Ramos (cell line): ENCODE results near the gene STRIT1.

Source experiments
- in situ Hi-C: fragments of 300-500 bp; cut with MboI; formaldehyde crosslinking; loops from one replicate; pipeline ENCODE4 v1.14.3; 2022; ENCODE audit warnings: low sequenced_read_pairs; ENCODE audit not compliant: unreplicated experiment

Gene STRIT1

GRCh38 chr3:155293516-155293915 lies at the start of gene STRIT1:
STRIT1 (minus strand) TSS chr3:155293683.
- in situ Hi-C loops, result no loop called here

DNA sequence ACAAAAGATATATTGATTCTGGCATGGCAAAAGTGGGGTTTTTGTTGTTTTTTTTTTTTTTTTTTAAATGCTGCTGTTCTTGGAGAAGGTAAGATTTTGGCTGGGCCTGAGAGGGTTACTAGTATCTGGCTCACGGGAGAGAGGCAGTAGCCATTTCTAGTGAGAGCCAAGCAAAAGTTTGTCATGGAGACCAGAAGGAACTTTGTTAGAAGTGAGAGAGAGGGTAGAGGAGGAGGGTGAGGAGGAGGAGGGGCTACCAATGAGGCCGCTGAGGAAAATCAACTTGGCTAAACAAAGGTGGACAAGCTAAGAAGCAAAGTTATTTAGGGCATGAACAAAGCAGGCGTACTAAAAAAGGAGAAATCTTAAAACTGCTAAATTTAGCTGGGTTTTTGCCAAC lies 48.9 kb upstream of the STRIT1 start:
- in situ Hi-C loops, result loop anchor here (25.0 kb wide), 1 partner anchor 1005 kb away; no protein-coding TSS in a partner anchor

GRCh38 chr3:155339052-155339451 lies 45.6 kb upstream of the STRIT1 start:
- in situ Hi-C loops, result loop anchor here (25.0 kb wide), 1 partner anchor 1002 kb away; no protein-coding TSS in a partner anchor

GRCh38 chr3:155335724-155336354 lies 42.4 kb upstream of the STRIT1 start:
- in situ Hi-C loops, result loop anchor here (25.0 kb wide), 1 partner anchor 999 kb away; no protein-coding TSS in a partner anchor

GRCh38 chr3:155334914-155335723 lies 41.6 kb upstream of the STRIT1 start:
- in situ Hi-C loops, result loop anchor here (25.0 kb wide), 1 partner anchor 998 kb away; no protein-coding TSS in a partner anchor

DNA sequence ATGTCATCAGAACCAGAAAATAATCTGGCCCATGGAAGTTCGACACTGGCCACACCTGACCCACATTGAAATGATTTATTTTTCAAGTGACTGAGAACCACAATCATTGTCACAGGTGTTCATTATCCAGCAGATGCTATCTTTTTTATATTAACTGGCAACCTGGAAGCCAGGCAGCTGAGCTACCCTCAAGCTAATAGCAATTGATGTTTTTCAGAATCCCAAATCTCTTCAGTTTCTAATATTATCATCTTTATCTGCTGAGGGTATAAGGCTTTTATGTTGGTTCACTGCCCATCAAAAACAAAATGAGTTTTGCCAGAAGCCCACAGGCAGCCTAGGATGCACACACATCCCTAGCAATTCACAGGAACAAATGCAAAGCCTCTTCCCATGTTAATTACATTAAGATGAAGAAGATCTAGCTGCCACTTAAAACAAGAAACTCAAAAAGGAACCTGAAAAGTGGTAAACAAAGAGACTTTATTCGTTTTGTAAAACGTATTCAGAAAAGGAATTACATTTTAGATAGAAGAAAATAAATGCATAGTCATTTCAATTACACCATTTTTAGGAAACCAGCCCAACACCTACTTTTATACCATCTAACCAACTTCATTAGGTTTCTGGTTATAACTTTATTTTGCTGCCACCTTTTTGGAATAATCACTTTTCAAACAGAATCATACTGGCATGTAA lies 40.9 kb upstream of the STRIT1 start:
- in situ Hi-C loops, result loop anchor here (25.0 kb wide), 1 partner anchor 997 kb away; no protein-coding TSS in a partner anchor

- in situ Hi-C loops, result loop anchor here (25.0 kb wide), 1 partner anchor 995 kb away; no protein-coding TSS in a partner anchor
Measured at GRCh38 chr3:155332716-155333115, 39.2 kb upstream of the STRIT1 start.

- in situ Hi-C loops, result loop anchor here (25.0 kb wide), 1 partner anchor 994 kb away; no protein-coding TSS in a partner anchor
Measured at GRCh38 chr3:155331078-155331477, 37.6 kb upstream of the STRIT1 start.

- in situ Hi-C loops, result loop anchor here (25.0 kb wide), 1 partner anchor 993 kb away; no protein-coding TSS in a partner anchor
Measured at GRCh38 chr3:155330370-155330769, 36.9 kb upstream of the STRIT1 start.

DNA sequence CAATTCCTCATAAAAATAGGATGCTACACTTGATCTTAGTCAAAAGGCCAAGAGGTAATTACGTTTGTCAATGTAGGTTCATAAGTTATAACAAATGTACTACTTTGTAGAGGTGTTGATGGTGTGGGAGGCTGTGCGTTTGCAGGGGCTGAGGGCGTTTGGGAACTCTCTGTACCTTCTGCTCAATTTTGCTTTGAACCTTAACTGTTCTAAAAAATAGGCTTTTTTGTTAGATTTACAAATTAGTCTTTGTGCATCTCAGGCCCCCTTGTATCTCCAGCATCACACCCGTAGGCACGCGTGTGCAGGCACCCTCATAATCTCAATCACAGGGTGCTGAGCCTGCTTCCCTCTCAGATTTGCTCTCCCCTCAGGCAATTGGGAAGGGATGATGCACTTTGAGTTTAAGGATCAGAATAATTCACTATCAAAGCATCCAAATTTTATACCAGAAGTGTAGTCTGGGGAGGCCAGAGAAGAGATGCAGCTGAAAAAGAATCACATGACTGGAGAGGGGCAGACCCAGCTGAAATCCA lies 36.1 kb upstream of the STRIT1 start:
- in situ Hi-C loops, result loop anchor here (10.0 to 25.0 kb wide), 4 partner anchors 375 to 992 kb away; no protein-coding TSS in a partner anchor

- in situ Hi-C loops, result loop anchor here (10.0 to 25.0 kb wide), 4 partner anchors 373 to 991 kb away; no protein-coding TSS in a partner anchor
Measured at GRCh38 chr3:155327871-155328270, 34.4 kb upstream of the STRIT1 start.

GRCh38 chr3:155327430-155327829 lies 33.9 kb upstream of the STRIT1 start:
- in situ Hi-C loops, result loop anchor here (10.0 to 25.0 kb wide), 4 partner anchors 373 to 990 kb away; no protein-coding TSS in a partner anchor

DNA sequence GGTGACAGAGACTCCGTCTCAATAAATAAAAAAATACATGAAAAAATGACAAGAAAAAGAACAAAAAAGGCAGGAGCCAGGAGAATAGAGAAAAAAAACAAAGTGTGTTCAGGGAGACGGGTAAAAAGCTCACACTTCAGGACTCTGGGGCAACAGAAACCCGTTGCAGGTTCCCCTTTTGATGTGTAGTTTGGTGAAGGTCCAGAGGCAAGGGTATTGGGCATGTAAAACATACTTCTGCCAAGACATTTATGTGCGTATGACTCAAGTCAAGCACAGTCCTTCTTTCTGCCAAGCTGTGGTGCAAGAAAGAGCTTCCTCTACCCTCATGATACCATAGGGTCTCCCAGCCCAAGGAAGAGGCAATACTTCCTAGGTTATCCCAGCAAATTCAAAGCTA lies 33.4 kb upstream of the STRIT1 start:
- in situ Hi-C loops, result loop anchor here (10.0 to 25.0 kb wide), 4 partner anchors 372 to 990 kb away; no protein-coding TSS in a partner anchor

DNA sequence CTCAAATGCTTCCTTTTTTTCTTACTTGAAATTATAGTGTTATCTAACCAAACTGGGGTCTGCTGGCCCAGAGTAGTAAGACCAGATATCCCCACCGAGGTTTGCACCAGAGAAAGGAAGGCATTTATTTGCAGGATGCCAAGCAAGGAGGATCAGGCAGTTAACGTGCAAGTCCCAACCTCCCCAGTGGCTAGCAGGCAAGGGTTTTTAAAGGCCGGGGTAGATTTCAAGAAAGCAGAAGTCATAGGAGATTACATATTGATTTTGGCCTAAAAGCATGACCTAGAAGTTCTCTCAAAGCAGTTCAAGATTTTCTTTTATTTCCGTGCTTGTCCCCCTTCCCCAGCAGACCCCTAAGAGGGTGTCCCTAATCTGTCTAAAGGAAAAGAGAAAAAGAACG lies 32.8 kb upstream of the STRIT1 start:
- in situ Hi-C loops, result loop anchor here (10.0 to 25.0 kb wide), 4 partner anchors 371 to 989 kb away; no protein-coding TSS in a partner anchor

- in situ Hi-C loops, result loop anchor here (10.0 to 25.0 kb wide), 4 partner anchors 371 to 988 kb away; no protein-coding TSS in a partner anchor
Measured at GRCh38 chr3:155325263-155325835, 31.9 kb upstream of the STRIT1 start.

DNA sequence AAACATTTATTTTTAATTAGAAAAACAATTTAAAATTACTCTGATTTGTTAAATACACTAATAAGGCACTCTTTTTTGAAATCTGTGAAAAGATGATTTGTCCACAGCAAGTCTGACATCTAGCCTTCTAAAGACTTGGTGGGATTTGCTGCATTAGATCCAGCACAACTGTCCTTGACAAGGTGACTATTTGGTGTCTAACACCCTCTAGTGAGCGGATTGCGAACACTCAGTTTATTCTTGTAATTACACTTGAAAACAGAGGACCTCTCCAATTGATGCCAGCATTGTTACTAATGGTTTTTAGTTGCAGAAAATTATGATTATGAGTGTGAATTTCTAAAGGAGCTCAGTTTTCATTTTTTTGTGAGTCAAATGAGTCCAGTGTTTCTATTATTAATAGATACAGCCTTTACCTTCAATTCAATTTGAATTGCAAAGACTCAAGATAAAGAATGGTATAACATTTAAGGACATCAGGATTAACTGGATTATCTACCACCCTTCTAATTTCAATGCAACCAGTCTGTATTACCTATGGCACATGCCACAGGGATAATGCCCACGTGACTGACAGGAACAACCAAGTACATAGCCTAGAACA lies 29.7 kb upstream of the STRIT1 start:
- in situ Hi-C loops, result loop anchor here (10.0 kb wide), 3 partner anchors 368 to 558 kb away; no protein-coding TSS in a partner anchor

GRCh38 chr3:155321418-155321817 lies 27.9 kb upstream of the STRIT1 start:
- in situ Hi-C loops, result loop anchor here (10.0 kb wide), 3 partner anchors 367 to 557 kb away; no protein-coding TSS in a partner anchor

GRCh38 chr3:155320934-155321333 lies 27.5 kb upstream of the STRIT1 start:
- in situ Hi-C loops, result loop anchor here (10.0 kb wide), 3 partner anchors 366 to 556 kb away; no protein-coding TSS in a partner anchor

- in situ Hi-C loops, result no loop called here
Measured at GRCh38 chr3:155318740-155319139, 25.3 kb upstream of the STRIT1 start.
